GM10847 (cell line): Measurements from ENCODE around the gene NFIB.

Source experiments
- POLR2A ChIP-seq: IDR thresholded peaks from 2 replicates; pipeline ENCODE4 v1.6.1; 2011; ENCODE audit not compliant: insufficient read length; ENCODE audit errors: extremely low read depth

NFIB gene

DNA sequence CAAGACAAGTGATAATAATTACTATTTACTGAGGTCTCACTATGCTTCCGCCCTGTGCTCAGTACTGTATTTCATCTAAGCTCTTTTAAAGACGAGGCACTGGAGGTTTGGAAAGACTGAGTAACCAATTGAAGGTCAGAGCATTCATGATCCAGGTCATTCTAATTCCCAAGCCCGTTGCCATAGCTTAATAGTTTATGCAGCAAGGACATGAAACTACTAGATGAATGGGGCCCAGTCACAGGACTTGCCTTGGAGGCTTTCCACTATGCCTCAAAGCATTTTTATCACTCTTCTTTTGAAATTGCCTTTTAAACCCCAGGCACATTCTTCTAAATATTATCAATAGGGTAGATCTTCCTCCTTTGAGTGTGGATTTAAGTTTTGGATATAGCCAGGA lies 17.2 kb upstream of the NFIB start:
- no peak for TF ChIP-seq POLR2A

DNA sequence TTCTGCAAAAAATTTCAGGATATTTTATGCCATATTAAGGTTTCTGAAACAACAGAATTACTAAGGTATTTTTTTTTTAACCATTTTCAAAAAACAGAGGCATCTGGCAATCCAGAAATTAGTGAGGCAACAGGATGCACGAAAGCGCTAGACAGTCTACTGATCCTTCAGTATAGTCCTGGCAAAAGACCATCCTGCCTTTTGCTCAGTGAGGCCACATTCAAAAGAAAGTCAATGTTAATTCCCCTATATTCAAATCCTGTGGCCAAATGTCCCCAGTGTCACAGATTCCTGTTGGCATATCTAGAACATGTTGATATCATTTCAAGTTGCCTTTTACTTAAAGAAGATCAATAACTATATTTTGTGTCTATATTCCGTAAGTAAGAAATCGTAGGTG lies 13.1 kb upstream of the NFIB start:
- TF ChIP-seq POLR2A, result no peak

DNA sequence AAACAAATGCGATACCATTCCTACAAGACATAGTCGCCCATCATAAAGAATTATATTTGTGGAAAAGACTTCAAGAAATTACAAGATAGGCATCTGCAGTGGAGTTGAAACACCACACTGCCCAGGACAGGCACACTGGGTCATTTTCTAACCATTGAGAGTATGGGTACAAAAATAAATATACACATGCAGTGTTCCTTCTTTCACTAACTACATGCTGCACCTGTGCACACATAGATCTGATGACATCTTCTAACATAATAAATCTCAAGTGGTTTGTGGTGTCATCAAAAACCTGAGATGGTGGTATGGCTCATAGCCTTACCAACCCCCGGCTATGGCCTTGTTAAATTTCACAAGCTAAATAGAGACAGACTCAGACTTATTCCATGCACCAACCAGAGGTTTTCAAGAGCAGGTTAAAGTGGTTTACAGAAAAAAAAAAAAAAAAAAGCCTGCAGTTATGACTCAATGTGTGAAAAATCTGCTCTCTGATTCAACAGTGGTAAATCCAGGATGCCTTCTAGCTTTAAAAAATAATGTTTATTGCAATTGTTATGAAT lies 12.4 kb upstream of the NFIB start:
- no peak for TF ChIP-seq POLR2A

DNA sequence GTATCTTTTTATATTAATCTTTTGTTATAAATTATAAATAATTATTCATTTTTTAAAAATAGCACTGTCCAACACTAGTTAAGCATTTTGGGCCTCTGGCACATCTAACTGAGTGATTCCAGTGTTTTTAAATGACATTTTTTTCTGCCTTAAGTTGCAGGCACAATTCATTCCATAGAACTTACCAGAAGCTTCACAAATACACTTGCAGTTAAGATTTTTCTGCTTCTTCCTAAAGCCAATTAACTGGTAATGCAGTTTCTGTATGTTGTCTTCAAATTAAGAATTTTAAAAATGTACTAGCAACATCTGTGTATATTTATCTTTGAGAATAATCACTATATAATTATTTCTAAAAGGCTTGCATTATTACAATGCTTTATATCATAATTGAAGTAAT lies 11.2 kb upstream of the NFIB start:
- TF ChIP-seq POLR2A, result no peak

DNA sequence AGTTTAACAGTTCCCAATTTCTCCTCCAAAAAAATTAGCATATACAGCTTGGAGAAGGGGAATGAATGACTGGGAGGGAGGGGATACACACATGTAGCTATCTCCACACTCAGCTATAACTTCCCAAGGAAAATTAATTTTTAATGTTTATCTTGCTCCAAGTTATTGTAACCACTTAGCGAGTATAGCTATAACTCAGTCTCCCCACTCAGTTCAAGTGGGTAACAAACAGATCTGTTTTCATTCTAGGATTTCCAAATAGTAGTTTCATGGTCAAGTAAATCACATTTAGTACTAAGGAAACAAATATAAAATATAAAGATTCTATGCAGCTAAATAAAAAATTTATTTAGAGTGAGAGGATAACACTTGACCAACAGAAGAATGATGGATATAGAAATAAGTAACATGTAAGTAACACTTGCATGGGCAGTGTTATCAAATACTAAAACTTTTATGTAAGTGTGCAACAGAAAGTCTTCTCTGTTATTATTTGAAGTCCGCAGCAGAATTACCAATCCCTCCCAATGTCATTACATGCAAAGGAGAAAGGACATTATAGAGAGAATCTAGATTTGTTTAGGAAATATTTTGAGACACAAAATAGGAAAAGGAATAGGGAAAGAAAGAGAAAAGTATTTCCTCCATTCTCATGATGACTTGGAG lies 10.2 kb upstream of the NFIB start:
- no peak for TF ChIP-seq POLR2A

DNA sequence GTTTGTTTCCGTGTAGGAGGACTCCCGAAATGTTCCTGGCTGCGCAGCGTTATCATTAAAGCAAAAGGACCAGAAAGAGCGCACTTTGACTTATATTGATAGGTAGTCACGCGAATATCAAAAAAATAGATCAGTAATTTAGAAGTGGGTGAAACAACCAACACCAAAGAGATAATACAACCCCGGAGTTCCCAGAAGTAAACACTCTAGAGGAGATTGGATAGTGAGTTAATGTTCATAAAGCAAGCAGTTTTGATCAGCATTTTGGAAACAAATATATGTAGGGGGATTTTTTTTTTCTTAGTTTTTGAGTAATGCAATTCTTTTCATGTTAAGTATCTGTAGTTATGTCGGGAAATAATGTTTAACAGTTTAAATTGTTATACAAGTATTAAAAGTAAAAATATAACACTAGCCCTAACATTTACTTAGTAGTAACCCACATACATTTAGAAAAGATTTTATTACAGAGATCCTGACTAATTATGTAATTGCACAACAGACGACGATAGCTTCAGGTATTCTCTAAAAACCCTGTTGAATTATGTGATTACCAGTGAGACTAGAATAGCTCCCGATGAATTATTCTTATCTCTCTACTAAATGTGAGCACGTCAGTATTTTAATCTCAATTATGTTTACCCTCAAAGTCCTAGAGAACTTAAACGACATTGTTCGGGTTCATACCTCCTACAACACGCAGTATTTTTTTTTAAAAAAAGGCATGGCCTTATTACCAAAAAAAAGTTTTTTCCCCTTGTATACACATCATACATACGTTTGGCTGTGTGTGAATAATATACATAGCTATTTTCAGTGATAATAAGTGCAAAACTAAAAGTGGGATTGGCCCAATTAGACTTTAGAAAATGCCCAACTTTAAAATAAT lies 9.4 kb upstream of the NFIB start:
- TF ChIP-seq POLR2A, result no peak

DNA sequence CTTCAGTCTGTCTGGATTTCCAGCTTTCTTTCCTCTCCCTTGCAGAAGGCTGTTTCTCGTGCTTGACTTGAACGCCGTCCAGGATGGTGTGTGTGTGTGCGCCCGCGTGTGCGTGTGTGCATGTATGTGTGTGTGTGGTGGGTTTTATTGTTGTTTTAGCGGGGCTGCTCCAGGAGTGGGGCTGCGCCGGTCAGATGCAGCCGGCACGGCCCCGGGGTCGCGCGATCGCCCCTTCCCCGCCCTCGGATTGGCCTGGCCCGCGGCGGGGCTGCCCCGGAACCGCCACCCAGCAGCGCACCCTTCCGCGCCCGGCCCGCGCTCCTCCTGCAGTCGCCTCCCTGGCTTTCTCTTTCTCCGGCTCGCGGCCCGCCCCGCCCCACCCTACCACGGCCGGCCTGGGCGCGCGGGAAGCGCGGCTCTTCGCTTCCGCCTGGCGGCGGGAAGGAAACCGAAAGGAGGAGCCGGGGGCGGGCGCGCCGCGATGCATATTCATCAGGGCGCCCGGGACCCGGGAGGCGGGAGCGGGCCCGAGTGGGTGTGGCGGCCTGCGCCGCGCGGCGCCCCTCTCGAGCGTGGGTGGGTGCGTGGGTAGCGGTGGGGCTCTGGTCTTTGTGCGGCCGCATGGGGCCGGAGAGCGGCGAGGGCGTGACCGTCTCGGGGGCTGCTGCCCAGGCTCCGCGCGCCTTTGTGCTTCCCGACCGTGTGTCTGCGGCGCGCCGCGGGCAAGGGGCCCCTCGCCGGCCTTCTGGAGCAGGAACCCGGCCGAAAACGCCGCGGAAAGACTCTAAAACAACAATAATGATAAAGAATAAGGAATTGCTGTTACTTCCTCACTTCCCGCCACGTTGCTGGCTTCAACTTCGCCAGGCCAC lies 8.5 kb upstream of the NFIB start:
- TF ChIP-seq POLR2A, result peak; percentile 45

DNA sequence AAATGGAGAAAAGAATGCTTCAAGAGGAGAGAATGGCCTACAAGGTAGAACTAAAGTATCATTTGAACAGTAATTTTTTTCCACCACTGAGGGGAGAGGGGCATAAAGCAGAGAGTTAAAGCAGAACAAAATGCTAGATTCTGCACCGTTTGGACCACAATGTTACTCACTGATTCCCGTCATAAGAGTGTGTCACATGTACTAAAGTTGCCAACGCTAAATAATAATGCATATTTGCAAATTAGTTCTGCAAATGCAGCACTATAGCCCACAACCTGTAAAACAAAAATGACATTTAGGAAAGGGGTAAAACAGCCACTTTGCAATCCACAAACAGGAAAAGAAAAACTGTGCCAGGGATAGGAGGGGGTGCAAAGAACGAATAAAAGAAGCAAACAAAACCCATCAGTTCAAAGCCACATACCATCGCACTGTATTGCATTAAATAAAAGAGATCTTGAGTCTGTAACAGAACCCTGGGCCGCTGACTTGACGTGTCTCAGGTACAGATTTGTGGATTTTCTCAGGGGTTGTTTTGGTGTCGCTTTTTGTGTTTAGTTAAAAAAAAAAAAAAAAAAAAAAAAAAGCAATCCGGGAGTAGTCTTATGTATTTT lies 7.7 kb upstream of the NFIB start:
- no peak for TF ChIP-seq POLR2A

DNA sequence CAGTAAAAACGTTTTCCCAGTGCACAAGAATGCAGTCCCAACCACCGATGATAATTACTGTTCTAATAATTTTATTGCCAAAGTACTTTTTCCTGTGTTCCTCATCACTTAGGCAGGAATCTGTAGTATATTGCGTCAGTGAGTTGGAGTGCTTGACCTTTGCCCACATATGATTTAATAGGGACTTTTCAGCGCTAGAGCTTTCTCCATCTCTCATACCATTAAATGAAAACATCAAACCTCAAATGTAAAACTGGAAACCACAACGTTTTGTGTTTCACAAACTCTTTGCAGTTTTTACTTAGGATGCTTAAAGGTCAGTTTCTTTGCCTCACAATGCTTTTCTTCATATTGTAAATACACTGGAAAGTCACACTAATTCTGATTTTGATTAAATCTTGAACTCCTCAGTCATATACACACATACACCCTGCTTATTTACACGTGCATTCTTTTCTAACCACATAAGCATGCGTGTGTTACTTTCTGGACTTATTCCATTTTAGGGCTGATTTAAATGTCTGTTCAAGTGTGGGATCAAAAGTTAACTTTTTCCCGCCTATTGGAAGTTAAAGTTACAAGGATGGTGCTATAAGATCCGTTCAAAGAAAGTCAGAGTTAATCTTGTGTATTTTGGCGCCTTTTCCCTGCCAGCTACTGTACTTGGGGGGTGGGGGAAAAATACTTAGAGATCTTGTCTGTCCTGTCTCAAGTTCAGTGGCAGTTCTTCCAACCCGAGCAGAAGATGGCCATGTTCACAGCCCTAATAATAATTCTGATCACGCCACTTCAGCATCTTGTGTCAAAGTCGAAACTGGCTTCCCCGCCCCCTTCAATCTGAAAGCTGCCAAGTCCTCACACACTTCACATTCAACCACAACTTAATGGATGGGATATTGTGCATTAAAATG lies 6.6 kb upstream of the NFIB start:
- no peak for TF ChIP-seq POLR2A

DNA sequence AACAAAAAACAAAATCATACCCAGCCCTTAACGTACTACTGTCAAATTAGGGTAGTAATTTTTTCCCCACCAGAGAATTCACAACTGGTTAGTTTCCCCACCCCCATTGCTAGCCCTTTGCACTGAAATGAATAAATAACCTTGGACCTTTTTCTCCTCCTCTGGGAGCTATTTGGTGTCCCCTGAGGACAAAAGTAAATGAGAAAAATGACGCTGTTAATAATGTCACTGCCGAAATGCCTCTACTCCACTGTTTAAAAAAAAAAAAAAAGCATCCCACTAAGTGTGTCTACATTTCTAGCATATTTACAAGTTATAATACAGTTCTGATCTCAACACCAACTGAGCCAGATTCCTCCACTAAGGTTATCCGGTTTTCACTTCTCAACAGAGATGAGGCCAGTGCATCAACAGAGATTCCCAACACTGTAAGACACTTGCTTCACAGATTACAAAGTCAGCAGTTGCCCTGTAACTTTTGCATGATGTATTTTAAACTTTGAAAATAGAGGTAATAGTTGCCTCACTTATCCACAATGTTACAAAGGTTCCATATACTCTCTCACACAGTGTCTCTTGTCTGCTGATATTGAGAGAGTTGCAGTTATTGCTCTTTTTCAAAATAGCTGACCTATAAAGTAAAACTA lies 5.1 kb upstream of the NFIB start:
- TF ChIP-seq POLR2A, result no peak

DNA sequence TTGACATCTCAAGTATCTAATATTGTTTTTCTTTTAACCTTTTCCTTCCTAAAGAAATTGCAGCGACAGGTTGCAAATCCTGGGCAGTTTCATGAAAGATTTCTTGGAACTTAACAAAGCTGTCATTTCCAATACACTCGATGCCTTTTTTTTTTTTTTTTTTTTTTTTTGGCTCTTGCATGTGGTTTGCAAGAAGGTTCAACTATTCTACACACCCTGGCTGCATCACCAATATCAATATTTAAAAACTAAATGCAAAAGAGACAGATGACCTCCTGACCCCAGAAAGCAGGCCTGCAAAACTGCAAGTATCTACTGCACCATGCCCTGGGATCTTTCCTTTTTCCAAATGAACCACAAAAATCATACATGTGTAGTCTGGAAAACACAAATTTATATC lies 4.4 kb upstream of the NFIB start:
- no peak for TF ChIP-seq POLR2A

DNA sequence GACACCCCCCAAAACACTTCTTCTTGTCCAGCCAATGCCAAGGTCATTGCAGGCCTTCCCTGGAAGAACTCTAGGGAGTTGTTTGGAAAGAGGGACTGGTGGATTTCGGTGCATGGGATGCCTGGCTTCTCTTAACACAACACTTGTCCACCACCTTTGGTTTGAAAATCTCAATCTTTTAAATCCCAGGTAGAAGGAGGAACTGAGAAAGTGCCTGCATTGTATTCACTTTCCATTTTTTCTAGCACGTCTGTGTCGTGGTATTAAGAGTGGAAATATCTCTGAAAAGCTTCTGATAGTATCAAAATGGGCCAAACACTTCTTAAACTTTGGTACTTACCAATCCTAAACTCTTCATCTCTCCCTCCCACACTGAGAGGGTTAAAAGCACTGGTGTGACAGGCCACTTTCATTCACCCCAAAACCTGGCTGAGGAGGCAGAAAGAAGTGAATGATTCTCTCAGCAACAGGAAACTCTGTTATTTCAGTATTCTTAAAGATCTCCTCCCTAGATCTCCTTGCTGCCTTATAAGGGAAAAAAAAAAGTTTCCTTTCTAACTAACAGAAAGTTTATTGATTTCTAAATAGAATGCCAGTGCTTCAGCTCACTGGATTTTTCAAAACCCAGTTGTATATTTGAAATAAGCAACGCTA lies 3.9 kb upstream of the NFIB start:
- no peak for TF ChIP-seq POLR2A

DNA sequence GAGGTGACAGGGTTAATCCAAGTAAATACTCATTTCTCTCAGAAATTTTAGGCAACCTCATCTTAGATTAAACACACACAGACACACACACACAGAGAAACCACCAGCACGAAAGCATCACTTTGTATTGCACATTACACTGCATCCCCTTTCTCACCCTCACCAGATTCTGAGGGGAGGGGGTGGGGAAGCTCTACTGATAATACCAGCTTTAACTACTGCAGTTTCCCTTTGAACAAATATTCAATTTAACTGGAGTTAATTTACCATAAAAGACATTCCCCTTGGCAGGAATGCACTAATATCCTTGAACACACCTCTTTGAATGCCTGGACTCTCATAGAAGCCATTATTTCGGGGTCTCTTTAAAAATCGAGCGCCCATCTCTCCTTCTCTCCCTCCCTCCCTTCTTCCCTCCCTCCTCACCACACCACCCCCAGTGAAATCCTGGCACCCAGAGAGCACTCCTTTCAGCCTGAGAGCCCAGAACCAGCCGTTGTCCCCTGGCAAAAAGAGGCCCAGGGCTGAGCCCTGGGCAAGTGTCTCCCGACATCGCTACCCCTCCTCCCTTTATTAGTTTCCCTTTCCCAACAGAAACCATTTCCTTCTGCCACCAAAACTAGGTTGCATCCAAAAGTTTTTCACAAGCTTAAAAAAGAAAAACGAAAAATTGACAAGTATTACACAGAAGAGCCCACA lies 2.8 kb upstream of the NFIB start:
- no peak for TF ChIP-seq POLR2A
